ENCODE data around the gene NPAS2. TPM values are rescaled to one million over a fixed set of nuclear protein-coding genes. Genes with fewer than 3 reads are reported as not detected.

Gene NPAS2
- total RNA-seq, 2 donors from 2014 or later: 4.6 to 5.9 TPM

DNA sequence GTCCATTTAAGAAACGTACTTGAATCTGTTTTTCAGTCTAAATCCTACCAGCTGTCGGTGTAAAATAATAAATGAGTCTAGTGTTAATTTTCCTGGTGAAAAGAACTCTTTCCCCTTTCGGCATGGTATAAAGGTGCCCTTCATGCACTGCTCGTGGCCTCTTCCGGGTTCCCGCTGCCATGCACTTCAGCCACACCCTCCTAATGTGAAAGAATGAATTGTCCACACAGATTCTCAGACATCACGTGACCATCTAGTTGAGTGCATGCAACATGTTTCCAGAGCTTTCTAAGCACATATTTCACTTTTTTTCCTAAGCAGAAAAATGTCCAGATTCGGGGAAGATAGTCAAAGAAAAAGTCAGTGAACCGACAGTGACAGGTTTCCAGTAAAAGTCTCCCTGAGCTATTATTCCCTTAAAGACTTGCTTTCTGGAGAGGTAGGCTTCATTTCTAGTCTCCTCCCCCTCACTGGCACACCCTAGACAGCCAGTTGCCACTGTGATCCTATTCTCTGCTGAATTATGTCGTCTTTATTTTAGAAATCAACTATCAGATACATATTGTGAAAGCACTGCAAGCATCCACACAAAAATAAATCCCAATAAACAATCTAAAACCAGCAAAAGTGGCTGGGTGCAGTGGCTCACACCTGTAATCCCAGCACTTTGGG, 116.3 kb downstream of the NPAS2 start:
- DNase-seq (no peak), ATAC-seq (no peak)
- Mint-ChIP-seq H3K4me1 (peaks cover 6% of the 10 kb centered on the region), H3K36me3 (ENCODE audit: low read depth) (no peaks in the 10 kb centered on the region), H3K27ac (no peak overlapping the region), H3K4me3 (no peak overlapping the region), H3K27me3 (no peaks in the 10 kb centered on the region)
- H3K9me3 ChIP-seq (ENCODE audit: control insufficient read depth, low read length, poor library complexity, severe bottlenecking): no peaks in the 10 kb centered on the region

DNA sequence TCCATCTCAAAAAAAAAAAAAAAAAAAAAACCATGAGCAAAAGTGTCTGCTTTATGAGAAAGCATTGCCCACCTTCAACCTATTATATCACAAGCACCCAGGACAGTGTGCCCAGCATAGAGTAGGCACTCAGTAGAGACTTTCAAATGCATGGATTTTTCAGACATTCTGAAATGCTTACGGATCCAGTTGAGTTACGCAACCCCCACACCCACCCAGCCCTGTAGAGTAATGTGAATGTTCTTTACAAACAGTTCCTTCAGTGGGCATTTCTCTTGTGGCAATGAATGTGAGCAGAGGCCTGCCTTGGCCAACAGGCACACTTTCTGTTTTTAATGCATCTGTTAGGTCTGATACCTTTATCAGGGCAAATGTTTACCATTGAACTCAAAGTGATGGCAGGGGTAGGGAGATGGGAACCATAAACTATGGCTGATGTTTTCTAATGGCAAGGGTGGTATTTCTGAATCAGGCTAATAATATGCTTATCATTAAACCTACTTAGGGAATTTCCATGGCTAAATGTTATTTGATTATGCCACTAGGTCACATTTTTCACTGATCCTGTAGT, 117.1 kb downstream of the NPAS2 start:
- ATAC-seq (no peak), DNase-seq (no peak)
- no peaks in the 10 kb centered on the region for H3K9me3 ChIP-seq (ENCODE audit: control insufficient read depth, low read length, poor library complexity, severe bottlenecking)
- Mint-ChIP-seq H3K4me3 (no peak overlapping the region), H3K4me1 (peaks cover 14% of the 10 kb centered on the region), H3K27ac (no peak overlapping the region), H3K36me3 (ENCODE audit: low read depth) (no peaks in the 10 kb centered on the region), H3K27me3 (no peaks in the 10 kb centered on the region)

DNA sequence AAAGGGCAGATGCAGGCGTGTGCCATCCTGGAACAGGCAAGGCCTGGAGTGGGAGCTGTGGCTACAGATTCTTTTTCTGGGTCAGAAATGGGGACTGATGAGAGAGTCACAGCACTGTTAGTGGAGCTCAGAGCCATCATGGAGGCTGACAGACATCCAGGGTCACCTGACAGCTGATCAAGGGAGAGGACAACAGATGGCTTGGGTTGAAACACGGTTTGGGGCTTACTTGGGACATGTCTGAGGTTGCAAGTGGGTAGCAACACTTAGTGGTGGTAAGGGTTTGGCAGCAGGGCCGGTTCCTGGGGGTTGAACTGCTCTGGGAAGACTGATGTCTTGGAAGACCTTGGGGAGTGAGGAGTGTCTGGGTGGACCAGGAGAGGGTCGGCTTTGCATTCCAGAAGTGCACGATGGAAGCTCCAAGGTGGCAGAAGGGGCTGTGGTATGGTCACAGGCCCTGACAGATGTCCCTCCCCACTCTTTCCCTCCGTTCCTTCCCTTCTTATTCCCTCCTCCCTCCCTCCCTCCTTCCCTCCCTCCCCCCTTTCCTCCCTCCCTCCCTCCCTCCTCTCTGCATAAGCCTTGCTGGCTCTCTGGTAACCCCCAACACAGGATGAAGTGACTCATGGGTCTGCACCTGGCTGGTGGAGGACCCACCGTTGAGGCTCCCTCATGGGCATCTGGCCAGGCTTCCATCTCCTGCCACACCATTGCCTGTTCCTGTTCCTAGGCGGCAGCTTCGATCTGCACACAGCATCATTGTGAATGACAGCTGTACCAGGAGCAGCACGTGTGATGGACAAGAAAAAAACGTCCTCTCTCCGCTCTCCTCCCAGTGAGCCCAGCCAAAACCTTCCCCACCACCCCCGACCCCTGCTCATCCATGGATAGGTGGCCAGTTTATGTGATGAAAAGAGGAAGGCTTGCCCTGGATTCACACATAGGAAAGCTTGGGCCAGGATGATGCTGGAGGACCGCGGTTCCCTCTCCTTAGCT, 118.4 kb downstream of the NPAS2 start:
- H3K4me3 Mint-ChIP-seq: no peak overlapping the region
- H3K4me1 Mint-ChIP-seq: peaks cover 15% of the 10 kb centered on the region
- no peak for ATAC-seq
- no peak overlapping the region for H3K27ac Mint-ChIP-seq
- DNase-seq: no peak
- no peaks in the 10 kb centered on the region for H3K36me3 Mint-ChIP-seq (ENCODE audit: low read depth)
- no peaks in the 10 kb centered on the region for H3K9me3 ChIP-seq (ENCODE audit: control insufficient read depth, low read length, poor library complexity, severe bottlenecking)
- H3K27me3 Mint-ChIP-seq: no peaks in the 10 kb centered on the region

DNA sequence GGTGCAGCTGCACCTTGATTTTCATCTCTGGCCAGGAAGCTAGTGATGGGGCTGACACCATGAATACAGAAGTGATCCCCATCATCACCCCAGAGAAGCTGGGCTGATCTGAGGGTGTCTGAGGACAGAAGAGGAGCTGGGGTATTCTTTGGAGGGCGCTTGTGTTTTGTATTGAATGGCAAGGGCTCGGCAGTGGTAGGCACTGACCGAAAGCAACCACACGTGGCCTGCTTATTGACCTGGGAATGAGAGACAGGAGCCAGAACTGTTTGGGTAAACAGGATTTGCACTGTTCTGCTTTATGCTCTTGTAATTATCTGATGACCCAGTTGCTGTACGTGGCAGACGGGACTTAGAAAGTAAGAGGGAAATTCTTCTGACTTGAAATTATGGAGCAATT, 119.5 kb downstream of the NPAS2 start:
- Mint-ChIP-seq H3K27me3 (no peaks in the 10 kb centered on the region), H3K36me3 (ENCODE audit: low read depth) (no peaks in the 10 kb centered on the region), H3K4me3 (no peak overlapping the region), H3K27ac (peak overlapping the region; percentile 14), H3K4me1 (peaks cover 17% of the 10 kb centered on the region)
- no peaks in the 10 kb centered on the region for H3K9me3 ChIP-seq (ENCODE audit: control insufficient read depth, low read length, poor library complexity, severe bottlenecking)
- DNase-seq (no peak), ATAC-seq (no peak)

DNA sequence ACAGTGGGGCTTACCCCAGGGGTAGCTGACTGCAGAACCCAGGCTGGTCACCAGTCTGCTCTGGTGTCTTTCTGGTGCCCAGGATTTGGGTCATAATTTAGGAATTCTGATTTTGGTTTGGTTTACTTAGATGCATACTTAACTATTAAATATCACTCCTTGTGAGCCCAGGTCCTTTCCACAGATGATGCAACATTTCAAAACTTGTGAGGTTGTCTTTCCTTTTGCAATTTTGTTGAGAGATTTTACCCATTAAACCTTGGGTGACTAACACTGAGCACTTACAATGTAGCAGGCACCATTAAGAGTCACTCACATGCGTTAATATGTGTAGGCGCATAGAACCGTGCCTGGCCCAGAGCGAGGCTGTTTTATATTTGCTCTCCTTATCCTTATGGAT, 120.3 kb downstream of the NPAS2 start:
- Mint-ChIP-seq H3K36me3 (ENCODE audit: low read depth) (no peaks in the 10 kb centered on the region), H3K4me1 (peaks cover 15% of the 10 kb centered on the region), H3K27me3 (no peaks in the 10 kb centered on the region), H3K4me3 (peak overlapping the region; percentile 88), H3K27ac (peak overlapping the region; percentile 95)
- ATAC-seq: no peak
- DNase-seq: no peak
- H3K9me3 ChIP-seq (ENCODE audit: control insufficient read depth, low read length, poor library complexity, severe bottlenecking): no peaks in the 10 kb centered on the region

DNA sequence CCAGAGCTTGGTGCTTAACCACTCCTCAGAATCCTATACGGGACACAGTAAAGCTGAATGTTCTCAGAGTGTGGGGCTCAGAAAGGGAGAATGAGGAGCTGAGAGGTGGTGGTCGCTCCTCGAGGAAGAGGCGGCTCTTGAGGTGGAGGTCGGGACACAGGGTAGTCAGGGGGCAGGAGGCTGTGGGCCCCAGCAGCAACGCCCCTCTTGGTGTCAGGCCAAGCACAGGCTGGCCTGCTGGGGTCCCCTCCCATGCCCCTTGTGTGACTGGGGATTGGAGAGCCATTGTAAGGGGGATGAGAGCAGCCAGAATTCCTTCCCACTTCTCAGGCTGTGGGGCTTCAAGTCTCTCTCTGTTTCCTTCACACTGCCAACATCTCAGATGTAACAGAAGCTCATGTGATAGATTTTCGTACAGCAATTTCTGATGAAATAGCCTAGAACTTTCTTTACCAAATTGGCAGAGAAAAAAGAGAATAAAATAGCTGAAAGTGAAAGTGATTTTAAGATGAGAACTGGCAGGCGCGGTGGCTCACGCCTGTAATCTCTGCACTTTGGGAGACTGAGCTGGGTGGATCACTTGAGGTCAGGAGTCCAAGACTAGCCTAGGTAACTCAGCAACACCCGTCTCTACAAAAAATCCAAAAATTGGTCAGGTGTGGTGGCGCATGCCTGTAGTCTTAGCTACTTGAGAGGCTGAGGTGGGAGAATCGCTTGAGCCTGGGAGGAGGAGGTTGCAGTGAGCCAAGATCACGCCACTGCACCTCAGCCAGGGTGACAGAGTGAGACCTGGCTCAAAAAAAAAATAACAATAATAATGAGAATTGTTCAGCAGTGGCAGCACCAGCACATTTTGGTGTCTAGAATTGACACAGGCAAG, 121.1 kb downstream of the NPAS2 start:
- Mint-ChIP-seq H3K27me3 (peaks cover 7% of the 10 kb centered on the region), H3K36me3 (ENCODE audit: low read depth) (no peaks in the 10 kb centered on the region), H3K4me3 (peak overlapping the region; percentile 88), H3K27ac (peak overlapping the region; percentile 95), H3K4me1 (peaks cover 18% of the 10 kb centered on the region)
- H3K9me3 ChIP-seq (ENCODE audit: control insufficient read depth, low read length, poor library complexity, severe bottlenecking): no peaks in the 10 kb centered on the region
- DNase-seq: no peak
- ATAC-seq: peak; percentile 23

DNA sequence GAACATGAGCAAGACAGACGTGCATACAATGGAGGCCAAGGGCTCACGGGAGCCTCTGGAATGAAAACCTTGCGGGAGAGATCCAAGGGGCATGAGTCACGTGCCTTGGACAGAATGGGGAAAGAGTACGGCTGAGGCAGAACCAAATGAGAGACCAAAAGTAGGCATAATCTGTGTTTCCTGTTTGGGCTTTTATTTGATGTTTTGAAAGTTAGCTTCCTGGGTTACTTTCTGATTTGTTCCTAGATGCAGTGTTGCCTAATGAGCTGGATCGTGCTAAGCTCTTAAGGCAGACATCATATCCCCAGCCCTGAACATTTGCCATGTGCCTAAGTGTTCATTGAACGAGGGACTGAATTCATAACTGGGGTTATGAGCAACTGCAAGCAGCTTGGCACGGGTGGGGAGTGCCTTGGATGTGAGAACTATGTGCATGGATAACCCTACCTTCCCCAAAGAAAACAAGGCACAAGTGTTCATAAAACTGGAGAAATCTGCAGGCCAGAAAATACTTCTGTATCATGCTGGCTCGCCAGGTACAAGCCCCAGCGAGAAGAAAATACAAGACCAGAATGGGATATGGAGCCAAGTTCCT, 121.8 kb downstream of the NPAS2 start:
- peak; percentile 42 for ATAC-seq
- H3K36me3 Mint-ChIP-seq (ENCODE audit: low read depth): no peaks in the 10 kb centered on the region
- H3K4me1 Mint-ChIP-seq: peaks cover 18% of the 10 kb centered on the region
- peak overlapping the region; percentile 95 for H3K27ac Mint-ChIP-seq
- no peak for DNase-seq
- H3K27me3 Mint-ChIP-seq: peaks cover 11% of the 10 kb centered on the region
- no peaks in the 10 kb centered on the region for H3K9me3 ChIP-seq (ENCODE audit: control insufficient read depth, low read length, poor library complexity, severe bottlenecking)
- peak overlapping the region; percentile 88 for H3K4me3 Mint-ChIP-seq

DNA sequence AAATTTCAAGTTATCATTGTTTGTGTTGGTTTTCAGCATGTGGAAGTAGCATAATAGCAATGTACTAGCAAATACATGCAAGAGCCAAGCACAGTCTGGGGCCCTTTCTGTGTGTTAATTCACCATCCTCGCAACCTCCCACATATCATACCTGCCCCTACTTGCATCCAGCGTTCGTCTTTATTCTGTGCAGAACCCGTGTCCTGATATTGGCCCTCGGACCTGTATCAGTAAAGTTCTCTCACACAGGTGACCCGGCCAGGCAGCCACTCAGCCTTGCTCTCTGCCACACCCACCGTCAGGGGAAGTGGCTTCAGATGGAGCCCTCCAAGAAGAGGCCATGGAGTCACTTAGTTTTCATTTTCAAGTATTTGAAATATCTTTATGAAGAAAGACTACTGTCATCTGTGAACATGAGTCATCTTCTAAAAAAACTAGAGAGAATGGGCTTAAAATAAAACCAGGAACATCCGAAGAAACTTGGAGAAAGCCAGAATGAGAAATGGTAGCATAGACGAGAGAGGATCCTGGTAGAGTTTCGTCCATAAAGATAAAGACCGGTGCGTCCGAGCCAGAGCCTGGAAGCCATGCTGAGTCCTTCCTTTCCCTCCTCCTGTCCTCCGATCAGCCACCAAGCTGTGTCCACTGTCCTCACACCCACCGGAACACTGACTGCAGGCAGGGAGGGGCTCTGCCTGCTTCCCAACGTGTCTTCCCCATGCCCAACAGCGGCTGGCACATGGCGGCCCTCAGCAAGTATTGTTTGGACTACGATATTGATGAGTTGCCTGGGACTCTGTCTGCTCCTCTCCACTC, 124.9 kb downstream of the NPAS2 start:
- no peaks in the 10 kb centered on the region for H3K36me3 Mint-ChIP-seq (ENCODE audit: low read depth)
- H3K27ac Mint-ChIP-seq: no peak overlapping the region
- no peak overlapping the region for H3K4me3 Mint-ChIP-seq
- H3K9me3 ChIP-seq (ENCODE audit: control insufficient read depth, low read length, poor library complexity, severe bottlenecking): no peaks in the 10 kb centered on the region
- H3K4me1 Mint-ChIP-seq: peaks cover 18% of the 10 kb centered on the region
- DNase-seq (no peak), ATAC-seq (no peak)
- peaks cover 11% of the 10 kb centered on the region for H3K27me3 Mint-ChIP-seq

DNA sequence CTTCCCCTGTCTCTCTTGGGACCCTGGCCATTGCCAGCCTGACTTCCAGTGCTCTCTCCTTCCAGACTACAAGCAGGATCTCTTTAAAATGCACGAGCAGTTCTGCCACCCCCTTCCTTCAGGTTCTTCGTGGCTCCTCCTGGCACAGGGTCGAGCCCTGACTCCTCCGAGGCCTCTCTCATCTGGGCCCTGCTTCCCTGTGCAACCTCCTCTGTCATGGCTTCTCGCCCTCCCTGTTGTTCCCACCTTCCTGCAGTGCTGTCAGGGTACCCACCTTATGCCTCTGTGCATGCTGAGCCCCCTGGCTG, 125.4 kb downstream of the NPAS2 start:
- Mint-ChIP-seq H3K27ac (no peak overlapping the region), H3K4me3 (no peak overlapping the region), H3K4me1 (peaks cover 18% of the 10 kb centered on the region), H3K27me3 (peaks cover 11% of the 10 kb centered on the region), H3K36me3 (ENCODE audit: low read depth) (no peaks in the 10 kb centered on the region)
- no peak for ATAC-seq
- H3K9me3 ChIP-seq (ENCODE audit: control insufficient read depth, low read length, poor library complexity, severe bottlenecking): no peaks in the 10 kb centered on the region
- DNase-seq: no peak

DNA sequence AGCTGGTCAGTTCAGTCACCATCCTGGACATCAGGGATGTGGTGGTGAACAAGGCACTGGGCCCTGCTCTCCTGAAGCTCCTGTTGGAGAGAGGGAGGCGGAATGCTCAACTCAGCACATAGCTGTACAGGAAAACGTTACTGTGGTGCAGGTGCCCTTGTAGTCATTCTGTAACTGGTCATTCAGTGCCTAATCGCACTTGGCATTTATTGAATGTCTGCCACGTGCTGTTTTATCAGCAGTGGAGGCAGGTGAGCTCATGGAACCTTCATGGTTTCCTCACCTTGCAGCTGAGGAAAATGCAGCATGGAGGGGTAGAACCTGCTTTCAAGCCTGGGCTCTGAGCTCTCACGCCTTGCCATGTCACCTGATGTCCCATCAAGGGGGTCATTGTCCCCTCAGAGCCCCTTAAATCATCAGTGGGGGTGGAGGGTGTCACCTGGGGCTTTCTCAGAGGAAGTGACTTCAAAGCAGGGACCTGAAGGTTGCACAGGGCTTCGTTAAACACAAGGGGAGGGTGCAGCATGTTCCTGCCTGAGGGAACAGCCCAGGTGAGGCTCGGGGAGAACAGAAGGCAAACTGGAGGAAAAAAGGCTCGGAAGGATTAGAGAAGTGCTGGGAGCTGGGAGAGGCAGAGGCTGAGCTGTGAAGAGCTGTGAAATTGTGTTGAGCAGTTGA, 126.1 kb downstream of the NPAS2 start:
- no peaks in the 10 kb centered on the region for H3K9me3 ChIP-seq (ENCODE audit: control insufficient read depth, low read length, poor library complexity, severe bottlenecking)
- no peak for ATAC-seq
- H3K4me1 Mint-ChIP-seq: peaks cover 15% of the 10 kb centered on the region
- peaks cover 11% of the 10 kb centered on the region for H3K27me3 Mint-ChIP-seq
- no peak overlapping the region for H3K27ac Mint-ChIP-seq
- no peak overlapping the region for H3K4me3 Mint-ChIP-seq
- peaks cover 2% of the 10 kb centered on the region for H3K36me3 Mint-ChIP-seq (ENCODE audit: low read depth)
- no peak for DNase-seq

DNA sequence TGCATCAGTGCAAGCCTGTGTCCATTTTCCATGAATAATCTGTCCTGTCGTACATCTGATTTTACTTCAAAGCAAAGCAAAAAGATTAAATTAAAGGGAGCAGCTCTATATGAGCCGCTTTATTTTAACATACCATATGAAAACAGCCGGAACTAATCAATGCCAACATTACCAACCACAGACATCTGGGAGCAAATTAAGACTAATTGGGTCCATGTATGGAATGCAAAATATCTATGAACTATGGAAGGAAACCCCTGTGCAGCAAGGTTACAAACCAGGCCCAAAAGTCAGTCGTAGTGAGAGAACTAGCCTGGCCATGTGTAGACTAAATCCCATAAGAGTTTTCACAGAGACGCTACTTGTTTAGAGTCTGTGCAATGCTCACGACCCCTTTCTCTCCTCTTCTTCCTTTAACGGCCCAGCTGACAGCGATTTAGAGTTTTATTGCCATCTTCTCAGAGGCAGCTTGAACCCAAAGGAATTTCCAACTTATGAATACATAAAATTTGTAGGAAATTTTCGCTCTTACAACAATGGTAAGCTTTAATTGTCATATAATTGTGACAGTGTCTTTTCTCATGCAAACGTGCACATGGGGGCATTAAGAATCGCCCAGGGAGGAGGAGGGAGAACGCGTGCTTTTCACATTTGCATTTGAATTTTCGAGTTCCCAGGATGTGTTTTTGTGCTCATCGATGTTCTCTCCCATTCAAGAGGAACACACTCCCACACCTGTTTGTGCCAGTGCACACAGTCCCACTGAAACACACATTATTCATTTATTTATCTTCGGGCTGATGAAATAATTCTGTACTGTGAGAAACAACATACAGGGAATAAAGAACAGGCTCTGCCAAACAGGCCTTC, 129.2 kb downstream of the NPAS2 start:
- DNase-seq: no peak
- ATAC-seq: no peak
- Mint-ChIP-seq H3K4me3 (no peak overlapping the region), H3K4me1 (peaks cover 5% of the 10 kb centered on the region), H3K27ac (no peak overlapping the region), H3K36me3 (ENCODE audit: low read depth) (peaks cover 6% of the 10 kb centered on the region), H3K27me3 (peaks cover 11% of the 10 kb centered on the region)
- no peaks in the 10 kb centered on the region for H3K9me3 ChIP-seq (ENCODE audit: control insufficient read depth, low read length, poor library complexity, severe bottlenecking)

All from T-helper 17 cell (primary cell).